Liver (tissue), 3 donors: ENCODE measurements around the gene C20orf202.

Experiments
- ATF3 ChIP-seq: IDR thresholded peaks from 2 replicates; pipeline ENCODE4 v1.6.1; 2016; ENCODE audit warnings: antibody characterized with exemption
- CTCF ChIP-seq: fragments of 150-350 bp; IDR thresholded peaks from 2 replicates; pipeline ENCODE4 v1.5.1; 2017; ENCODE audit warnings: improper control_type of control experiment, low read depth, low read length; ENCODE audit not compliant: missing input control
- EGR1 ChIP-seq, 2 donors: IDR thresholded peaks; 2 replicates each; pipeline ENCODE4 v1.6.1; 2016 to 2018; ENCODE audit warnings: antibody characterized with exemption in 2 of 2, low read depth in 2 of 2
- FOXA1 ChIP-seq: IDR thresholded peaks from 2 replicates; pipeline ENCODE4 v1.6.1; 2016; ENCODE audit warnings: antibody characterized with exemption
- GABPA ChIP-seq, 2 donors: IDR thresholded peaks in 1 of 2; conservative IDR thresholded peaks in 1 of 2; 2 replicates each; pipeline ENCODE4 v1.6.1; 2016; ENCODE audit warnings: antibody characterized with exemption in 2 of 2, mild to moderate bottlenecking in 1 of 2, moderate library complexity in 1 of 2
- HNF4A ChIP-seq, 2 donors: conservative IDR thresholded peaks; 2 replicates each; pipeline ENCODE4 v1.6.1; 2016; ENCODE audit warnings: antibody characterized with exemption in 2 of 2, mild to moderate bottlenecking in 2 of 2
- JUND ChIP-seq, 2 donors: IDR thresholded peaks; 2 replicates each; pipeline ENCODE4 v1.6.1; 2016; ENCODE audit warnings: antibody characterized with exemption in 2 of 2
- MAX ChIP-seq: IDR thresholded peaks from 2 replicates; pipeline ENCODE4 v1.6.1; 2016; ENCODE audit warnings: antibody characterized with exemption
- RAD21 ChIP-seq, 2 donors: IDR thresholded peaks; 2 replicates each; pipeline ENCODE4 v1.6.1; 2016; ENCODE audit warnings: antibody characterized with exemption in 2 of 2, mild to moderate bottlenecking in 2 of 2
- RXRA ChIP-seq, 2 donors: IDR thresholded peaks; 2 replicates each; pipeline ENCODE4 v1.6.1; 2017 to 2018; ENCODE audit warnings: antibody characterized with exemption in 2 of 2, mild to moderate bottlenecking in 1 of 2
- SP1 ChIP-seq: IDR thresholded peaks from 2 replicates; pipeline ENCODE4 v1.6.1; 2018; ENCODE audit warnings: antibody characterized with exemption, mild to moderate bottlenecking
- TAF1 ChIP-seq: conservative IDR thresholded peaks from 2 replicates; pipeline ENCODE4 v1.6.1; 2016; ENCODE audit warnings: antibody characterized with exemption, mild to moderate bottlenecking
- YY1 ChIP-seq: IDR thresholded peaks from 2 replicates; pipeline ENCODE4 v1.6.1; 2016; ENCODE audit warnings: antibody characterized with exemption, mild to moderate bottlenecking
- TF ChIP-seq, protein P1 (sequence below): IDR thresholded peaks from 2 replicates; pipeline ENCODE4 v1.6.1; 2016; ENCODE audit warnings: antibody characterized with exemption, mild to moderate bottlenecking
- donor health status: healthy.
- donor health status: healthy.

GRCh38 chr20:1241456-1241855, 38.2 kb downstream of the C20orf202 start:
- TF ChIP-seq GABPA (IDR thresholded peaks at IDR 0.05 in 1 of 2, conservative IDR thresholded peaks at IDR 0.05 in 1 of 2) (no peak), CTCF (no peak), TAF1 (no peak), EGR1 (IDR thresholded peaks at IDR 0.05; ENCODE audit: low read depth in 2 of 2) (no peak), MAX (no peak), SP1 (no peak), HNF4A (conservative IDR thresholded peaks at IDR 0.05) (no peak), YY1 (no peak), RAD21 (IDR thresholded peaks at IDR 0.05) (no peak), JUND (IDR thresholded peaks at IDR 0.05) (no peak), RXRA (IDR thresholded peaks at IDR 0.05) (no peak), FOXA1 (no peak), ATF3 (no peak)
- TF ChIP-seq, protein P1, sequence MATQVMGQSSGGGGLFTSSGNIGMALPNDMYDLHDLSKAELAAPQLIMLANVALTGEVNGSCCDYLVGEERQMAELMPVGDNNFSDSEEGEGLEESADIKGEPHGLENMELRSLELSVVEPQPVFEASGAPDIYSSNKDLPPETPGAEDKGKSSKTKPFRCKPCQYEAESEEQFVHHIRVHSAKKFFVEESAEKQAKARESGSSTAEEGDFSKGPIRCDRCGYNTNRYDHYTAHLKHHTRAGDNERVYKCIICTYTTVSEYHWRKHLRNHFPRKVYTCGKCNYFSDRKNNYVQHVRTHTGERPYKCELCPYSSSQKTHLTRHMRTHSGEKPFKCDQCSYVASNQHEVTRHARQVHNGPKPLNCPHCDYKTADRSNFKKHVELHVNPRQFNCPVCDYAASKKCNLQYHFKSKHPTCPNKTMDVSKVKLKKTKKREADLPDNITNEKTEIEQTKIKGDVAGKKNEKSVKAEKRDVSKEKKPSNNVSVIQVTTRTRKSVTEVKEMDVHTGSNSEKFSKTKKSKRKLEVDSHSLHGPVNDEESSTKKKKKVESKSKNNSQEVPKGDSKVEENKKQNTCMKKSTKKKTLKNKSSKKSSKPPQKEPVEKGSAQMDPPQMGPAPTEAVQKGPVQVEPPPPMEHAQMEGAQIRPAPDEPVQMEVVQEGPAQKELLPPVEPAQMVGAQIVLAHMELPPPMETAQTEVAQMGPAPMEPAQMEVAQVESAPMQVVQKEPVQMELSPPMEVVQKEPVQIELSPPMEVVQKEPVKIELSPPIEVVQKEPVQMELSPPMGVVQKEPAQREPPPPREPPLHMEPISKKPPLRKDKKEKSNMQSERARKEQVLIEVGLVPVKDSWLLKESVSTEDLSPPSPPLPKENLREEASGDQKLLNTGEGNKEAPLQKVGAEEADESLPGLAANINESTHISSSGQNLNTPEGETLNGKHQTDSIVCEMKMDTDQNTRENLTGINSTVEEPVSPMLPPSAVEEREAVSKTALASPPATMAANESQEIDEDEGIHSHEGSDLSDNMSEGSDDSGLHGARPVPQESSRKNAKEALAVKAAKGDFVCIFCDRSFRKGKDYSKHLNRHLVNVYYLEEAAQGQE = no peak
